Endothelial cell (in vitro differentiated cells): ENCODE measurements around the gene FAM114A2. TPM values are rescaled to one million over a fixed set of nuclear protein-coding genes. Genes with fewer than 3 reads are reported as not detected.
"Not testable (repeated sequence)": the region's sequence is repeated elsewhere in the genome, so short reads cannot be mapped to it uniquely, and the experiment has no call there.

Experiments
- DNase-seq: peaks from one replicate; pipeline ENCODE4 v3.0.0; 2021; ENCODE audit warnings: low spot score
- H3K27ac Mint-ChIP-seq: one replicate; pipeline ENCODE4 v1.8.0; 2021; ENCODE audit warnings: mixed read lengths, inconsistent platforms; ENCODE audit not compliant: unreplicated experiment
- H3K27me3 Mint-ChIP-seq: one replicate; pipeline ENCODE4 v1.8.0; 2021; ENCODE audit warnings: mild to moderate bottlenecking, moderate library complexity, mixed read lengths, inconsistent platforms; ENCODE audit not compliant: unreplicated experiment
- H3K36me3 Mint-ChIP-seq: one replicate; pipeline ENCODE4 v1.8.0; 2021; ENCODE audit warnings: mild to moderate bottlenecking, low read depth, mixed read lengths, inconsistent platforms; ENCODE audit not compliant: unreplicated experiment
- H3K4me1 Mint-ChIP-seq: one replicate; pipeline ENCODE4 v1.8.0; 2021; ENCODE audit warnings: mild to moderate bottlenecking, mixed read lengths, inconsistent platforms; ENCODE audit not compliant: unreplicated experiment
- H3K4me3 Mint-ChIP-seq: one replicate; pipeline ENCODE4 v1.8.0; 2021; ENCODE audit warnings: mild to moderate bottlenecking, mixed read lengths, inconsistent platforms; ENCODE audit not compliant: unreplicated experiment
- H3K9me3 Mint-ChIP-seq: one replicate; pipeline ENCODE4 v1.8.0; 2021; ENCODE audit warnings: mixed read lengths, inconsistent platforms; ENCODE audit not compliant: unreplicated experiment
- total RNA-seq: library from RNA; stranded (reverse); fragmentation: NEBNext Ultra II Directional; extraction: Animal tissue kit (Norgen Biotek cat#: 25700); gene quantifications from one replicate; pipeline ENCODE4 v1.2.1, GENCODE V29; 2021; ENCODE audit not compliant: unreplicated experiment
- TF ChIP-seq, protein P1 (sequence below): fragments of 200-600 bp; sonication (generic); IDR thresholded peaks from one replicate; pipeline ENCODE4 v1.5.0; 2021; ENCODE audit warnings: antibody characterized with exemption; ENCODE audit not compliant: unreplicated experiment

The FAM114A2 gene
- total RNA-seq, 1 donor from 2014 or later: 28.4 TPM

DNA sequence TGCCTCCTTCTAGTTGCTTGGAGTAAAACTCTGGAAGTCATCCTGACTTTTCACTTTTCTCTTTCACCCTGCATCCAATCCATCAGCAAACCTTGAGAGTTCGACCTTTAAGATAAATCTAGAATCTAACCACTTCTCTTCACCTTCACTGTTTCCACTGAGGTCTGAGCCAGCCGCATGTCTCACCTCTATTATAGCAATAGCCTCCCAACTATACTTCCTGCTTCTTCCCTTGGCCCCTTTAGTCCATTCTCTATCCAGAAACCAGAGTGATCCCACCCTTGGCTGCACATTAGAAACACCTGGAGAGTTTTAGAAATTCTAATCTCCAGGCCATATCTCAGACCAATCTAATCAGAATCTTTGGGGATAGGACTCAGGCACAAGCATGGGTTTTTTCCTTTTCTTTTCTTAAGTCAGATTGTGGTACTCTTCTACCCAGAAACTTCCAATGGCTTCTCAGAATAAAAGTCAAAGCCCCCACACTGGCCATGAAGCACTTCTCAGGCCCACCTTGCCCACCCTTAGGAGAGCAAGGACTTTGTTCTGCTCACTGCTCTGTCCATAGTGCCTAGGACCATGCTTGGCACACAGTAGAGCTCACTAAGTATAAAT, 33.2 kb upstream of the FAM114A2 start:
- TF ChIP-seq, protein P1, sequence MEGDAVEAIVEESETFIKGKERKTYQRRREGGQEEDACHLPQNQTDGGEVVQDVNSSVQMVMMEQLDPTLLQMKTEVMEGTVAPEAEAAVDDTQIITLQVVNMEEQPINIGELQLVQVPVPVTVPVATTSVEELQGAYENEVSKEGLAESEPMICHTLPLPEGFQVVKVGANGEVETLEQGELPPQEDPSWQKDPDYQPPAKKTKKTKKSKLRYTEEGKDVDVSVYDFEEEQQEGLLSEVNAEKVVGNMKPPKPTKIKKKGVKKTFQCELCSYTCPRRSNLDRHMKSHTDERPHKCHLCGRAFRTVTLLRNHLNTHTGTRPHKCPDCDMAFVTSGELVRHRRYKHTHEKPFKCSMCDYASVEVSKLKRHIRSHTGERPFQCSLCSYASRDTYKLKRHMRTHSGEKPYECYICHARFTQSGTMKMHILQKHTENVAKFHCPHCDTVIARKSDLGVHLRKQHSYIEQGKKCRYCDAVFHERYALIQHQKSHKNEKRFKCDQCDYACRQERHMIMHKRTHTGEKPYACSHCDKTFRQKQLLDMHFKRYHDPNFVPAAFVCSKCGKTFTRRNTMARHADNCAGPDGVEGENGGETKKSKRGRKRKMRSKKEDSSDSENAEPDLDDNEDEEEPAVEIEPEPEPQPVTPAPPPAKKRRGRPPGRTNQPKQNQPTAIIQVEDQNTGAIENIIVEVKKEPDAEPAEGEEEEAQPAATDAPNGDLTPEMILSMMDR: no peak
- H3K27ac Mint-ChIP-seq: no peak overlapping the region
- DNase-seq: no peak
- peaks cover 5% of the 10 kb centered on the region for H3K4me1 Mint-ChIP-seq
- H3K4me3 Mint-ChIP-seq: no peak overlapping the region
- no peaks in the 10 kb centered on the region for H3K36me3 Mint-ChIP-seq
- H3K9me3 Mint-ChIP-seq: no peaks in the 10 kb centered on the region
- H3K27me3 Mint-ChIP-seq: peaks cover 1% of the 10 kb centered on the region

DNA sequence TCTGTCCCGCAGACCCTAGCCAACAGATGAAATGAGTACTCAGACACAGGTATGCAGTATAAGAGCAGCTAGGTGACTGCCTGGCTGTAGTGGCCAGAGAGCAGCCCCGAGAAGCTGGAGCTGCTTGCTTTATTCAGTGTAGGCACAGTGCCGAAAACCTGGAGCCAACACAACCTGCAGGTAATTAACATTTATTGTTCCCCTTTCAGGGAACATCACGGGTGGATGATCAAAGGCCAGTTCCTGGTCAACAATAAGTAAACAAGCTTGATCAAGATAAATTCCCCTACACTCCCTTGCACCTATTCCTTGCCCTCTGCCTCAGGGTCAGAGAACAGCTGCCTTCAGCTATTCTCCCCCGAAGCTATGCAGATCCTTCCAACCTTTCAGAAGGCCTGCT, 31.1 kb upstream of the FAM114A2 start:
- not testable (repeated sequence) for H3K4me1 Mint-ChIP-seq, DNase-seq, H3K27ac Mint-ChIP-seq, H3K27me3 Mint-ChIP-seq, H3K36me3 Mint-ChIP-seq, H3K4me3 Mint-ChIP-seq, H3K9me3 Mint-ChIP-seq

GRCh38 chr5:154065971-154066370, 27.3 kb upstream of the FAM114A2 start:
- H3K4me1 Mint-ChIP-seq: no peaks in the 10 kb centered on the region

GRCh38 chr5:154063372-154063771, 24.7 kb upstream of the FAM114A2 start:
- Mint-ChIP-seq H3K27me3 (no peaks in the 10 kb centered on the region), H3K4me1 (peaks cover 3% of the 10 kb centered on the region), H3K4me3 (no peak overlapping the region), H3K9me3 (no peaks in the 10 kb centered on the region), H3K36me3 (no peaks in the 10 kb centered on the region), H3K27ac (no peak overlapping the region)
- TF ChIP-seq, protein P1: no peak
- no peak for DNase-seq

More at GRCh38 chr5:154065971-154066370, 27.3 kb upstream of the FAM114A2 start:
- no peak for DNase-seq
- Mint-ChIP-seq H3K36me3 (no peaks in the 10 kb centered on the region), H3K27me3 (no peaks in the 10 kb centered on the region), H3K4me3 (no peak overlapping the region), H3K27ac (no peak overlapping the region), H3K9me3 (no peaks in the 10 kb centered on the region)
- TF ChIP-seq, protein P1: no peak

- Mint-ChIP-seq H3K27me3 (no peaks in the 10 kb centered on the region), H3K4me1 (peaks cover 9% of the 10 kb centered on the region), H3K9me3 (no peaks in the 10 kb centered on the region), H3K36me3 (no peaks in the 10 kb centered on the region), H3K4me3 (no peak overlapping the region), H3K27ac (no peak overlapping the region)
- no peak for DNase-seq
- TF ChIP-seq, protein P1: no peak
These were observed 21.9 kb upstream of the FAM114A2 start for GRCh38 chr5:154060606-154061005.
